Measurements from ENCODE around the gene LRIG1.
A peak's percentile ranks its signal among the peaks of the same experiment; 100 is the strongest.

LRIG1 gene

DNA sequence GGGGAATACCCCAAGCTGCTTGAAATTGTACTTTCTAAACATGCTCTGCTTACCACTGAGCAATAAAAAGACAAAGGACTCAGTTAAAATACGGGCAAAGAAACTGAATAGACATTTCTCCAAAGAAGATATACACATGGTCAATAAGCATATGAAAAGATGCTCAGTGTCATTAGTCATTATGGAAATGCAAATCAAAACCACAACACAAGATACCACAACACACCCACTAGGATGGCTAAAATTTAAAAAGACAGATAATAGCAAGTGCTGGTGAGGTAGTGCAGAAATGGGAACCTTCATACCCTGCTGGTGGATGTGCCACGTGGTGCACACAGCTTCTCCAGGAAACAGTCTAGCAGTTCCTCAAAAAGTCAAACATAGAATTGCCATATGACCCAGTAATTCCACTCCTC is 21.3 kb downstream of the LRIG1 start:
- no peak for DNase-seq (ENCODE audit: low read depth)
- TF ChIP-seq CTCF (IDR thresholded peaks at IDR 0.05; ENCODE audit: low read length, missing control alignments), result no peak
- H3K4me3 ChIP-seq (replicated peaks; ENCODE audit: low read depth, low read length), result no peak overlapping the region

DNA sequence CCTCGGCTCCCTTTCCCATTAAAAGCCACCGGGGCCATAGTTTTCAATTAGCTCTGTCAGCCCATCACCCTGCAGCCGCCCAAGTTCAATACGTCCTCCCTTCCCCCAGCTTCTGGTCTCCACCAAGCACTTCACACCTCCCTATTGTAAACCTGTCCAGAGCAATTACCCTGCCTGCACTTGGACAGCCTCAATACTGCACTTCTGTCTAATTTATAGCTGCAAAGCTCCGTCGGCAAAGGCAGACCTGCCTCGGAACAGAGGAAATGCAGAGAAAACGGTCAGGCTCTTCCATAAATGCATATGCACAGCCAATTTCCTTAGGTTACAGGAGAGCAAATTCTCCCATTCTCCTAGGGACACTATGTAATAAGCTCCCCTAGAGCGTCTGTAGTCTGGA is 21.9 kb downstream of the LRIG1 start:
- no peak for TF ChIP-seq CTCF (IDR thresholded peaks at IDR 0.05; ENCODE audit: low read length, missing control alignments)
- no peak overlapping the region for H3K4me3 ChIP-seq (replicated peaks; ENCODE audit: low read depth, low read length)
- no peak for DNase-seq (ENCODE audit: low read depth)

GRCh38 chr3:66477856-66478255 is 23.0 kb downstream of the LRIG1 start:
- TF ChIP-seq CTCF (IDR thresholded peaks at IDR 0.05; ENCODE audit: low read length, missing control alignments), result no peak
- DNase-seq (ENCODE audit: low read depth), result no peak
- no peak overlapping the region for H3K4me3 ChIP-seq (replicated peaks; ENCODE audit: low read depth, low read length)

- DNase-seq (ENCODE audit: low read depth), result no peak
- no peak overlapping the region for H3K4me3 ChIP-seq (replicated peaks; ENCODE audit: low read depth, low read length)
- no peak for TF ChIP-seq CTCF (IDR thresholded peaks at IDR 0.05; ENCODE audit: low read length, missing control alignments)
Observed at GRCh38 chr3:66476852-66477381, 23.9 kb downstream of the LRIG1 start.

DNA sequence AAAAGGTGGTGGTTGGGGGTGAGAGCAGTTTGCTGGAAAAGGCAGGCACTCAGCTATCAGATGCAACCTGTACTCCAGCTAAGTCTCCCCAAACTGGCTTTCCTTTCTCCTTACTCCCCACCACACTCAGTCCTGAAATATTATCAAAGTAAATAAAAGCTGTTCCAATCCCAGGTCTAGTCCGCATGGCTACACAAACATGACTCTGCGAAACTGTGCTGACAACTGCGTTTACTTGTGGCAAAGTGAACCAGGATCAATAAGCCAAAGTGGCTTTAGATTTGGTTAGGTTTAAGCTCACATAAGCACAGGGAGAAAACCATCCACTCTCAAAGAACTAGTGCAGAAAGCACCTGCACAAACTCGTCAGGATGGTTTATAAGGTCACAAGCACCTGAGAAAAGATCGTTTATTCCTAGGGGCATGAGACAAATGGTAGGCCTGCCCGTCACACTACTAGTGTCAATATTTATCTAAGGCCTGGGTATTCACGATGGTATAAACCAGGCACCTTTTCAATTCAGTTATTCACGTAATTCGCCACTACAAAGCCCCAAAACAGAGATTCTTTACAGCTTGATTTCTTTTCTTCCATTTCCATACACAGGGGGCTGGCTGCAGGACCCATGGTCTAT is 25.3 kb downstream of the LRIG1 start:
- H3K4me3 ChIP-seq (replicated peaks; ENCODE audit: low read depth, low read length), result no peak overlapping the region
- TF ChIP-seq CTCF (IDR thresholded peaks at IDR 0.05; ENCODE audit: low read length, missing control alignments), result no peak
- no peak for DNase-seq (ENCODE audit: low read depth)

GRCh38 chr3:66473692-66474091 is 27.1 kb downstream of the LRIG1 start:
- TF ChIP-seq CTCF (IDR thresholded peaks at IDR 0.05; ENCODE audit: low read length, missing control alignments), result no peak
- DNase-seq (ENCODE audit: low read depth), result peak; percentile 50
- H3K4me3 ChIP-seq (replicated peaks; ENCODE audit: low read depth, low read length), result no peak overlapping the region

DNA sequence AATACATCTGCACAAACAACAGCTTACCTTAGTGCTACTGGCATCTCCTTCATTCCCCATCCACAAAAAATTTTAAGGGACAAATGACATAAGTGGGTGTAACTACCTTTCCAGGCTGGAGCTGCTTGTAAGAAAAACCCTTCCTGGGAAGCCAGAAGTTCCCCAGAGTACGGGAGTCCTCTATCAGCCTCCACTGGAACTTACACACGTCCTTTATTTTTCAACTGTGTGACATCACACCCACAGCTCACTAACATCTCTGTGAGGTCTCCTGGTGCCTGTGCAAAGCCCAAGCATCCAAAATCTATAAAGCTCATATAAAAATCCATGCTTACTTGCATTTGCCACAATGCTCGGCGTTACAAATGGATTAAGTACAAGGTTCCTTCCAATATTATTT is 27.6 kb downstream of the LRIG1 start:
- peak; percentile 39 for DNase-seq (ENCODE audit: low read depth)
- TF ChIP-seq CTCF (IDR thresholded peaks at IDR 0.05; ENCODE audit: low read length, missing control alignments), result no peak
- H3K4me3 ChIP-seq (replicated peaks; ENCODE audit: low read depth, low read length), result peak overlapping the region; percentile 13
